Measurements from ENCODE around the gene FBXL4.
"Not testable (repeated sequence)": the region's sequence is repeated elsewhere in the genome, so short reads cannot be mapped to it uniquely, and the experiment has no call there.

Gene FBXL4

GRCh38 chr6:98945311-98946115 is 2.2 kb downstream of the FBXL4 start:
- no peak for DNase-seq

GRCh38 chr6:98944598-98945081 is 3.1 kb downstream of the FBXL4 start:
- no peak for DNase-seq

GRCh38 chr6:98944168-98944567 is 3.6 kb downstream of the FBXL4 start:
- DNase-seq, result no peak

- DNase-seq, result no peak
Observed at GRCh38 chr6:98942263-98942803, 5.4 kb downstream of the FBXL4 start.

- DNase-seq, result no peak
Observed at GRCh38 chr6:98941319-98941718, 6.4 kb downstream of the FBXL4 start.

- no peak for DNase-seq
Observed at GRCh38 chr6:98937351-98937750, 10.4 kb downstream of the FBXL4 start.

GRCh38 chr6:98932381-98932780 is 15.4 kb downstream of the FBXL4 start:
- DNase-seq, result no peak

- no peak for DNase-seq
Observed at GRCh38 chr6:98931696-98932095, 16.1 kb downstream of the FBXL4 start.

GRCh38 chr6:98929498-98930060 is 18.2 kb downstream of the FBXL4 start:
- DNase-seq, result no peak

- no peak for DNase-seq
Observed at GRCh38 chr6:98928688-98929087, 19.1 kb downstream of the FBXL4 start.

- no peak for DNase-seq
Observed at GRCh38 chr6:98927534-98927933, 20.2 kb downstream of the FBXL4 start.

- no peak for DNase-seq
Observed at GRCh38 chr6:98925831-98926230, 21.9 kb downstream of the FBXL4 start.

GRCh38 chr6:98924647-98925046 is 23.1 kb downstream of the FBXL4 start:
- DNase-seq, result no peak

GRCh38 chr6:98920904-98921431 is 26.8 kb downstream of the FBXL4 start:
- DNase-seq, result no peak

- not testable (repeated sequence) for DNase-seq
Observed at GRCh38 chr6:98910946-98911345, 36.8 kb downstream of the FBXL4 start.

GRCh38 chr6:98909236-98909635 is 38.5 kb downstream of the FBXL4 start:
- DNase-seq, result no peak

- not testable (repeated sequence) for DNase-seq
Observed at GRCh38 chr6:98906342-98906741, 41.4 kb downstream of the FBXL4 start.

- DNase-seq, result no peak
Observed at GRCh38 chr6:98905759-98906158, 42.0 kb downstream of the FBXL4 start.

- no peak for DNase-seq
Observed at GRCh38 chr6:98904096-98904495, 43.6 kb downstream of the FBXL4 start.

GRCh38 chr6:98900706-98901105 is 47.0 kb downstream of the FBXL4 start:
- no peak for DNase-seq

- no peak for DNase-seq
Observed at GRCh38 chr6:98894810-98895209, 52.9 kb downstream of the FBXL4 start.

- DNase-seq, result no peak
Observed at GRCh38 chr6:98887650-98888049, 60.1 kb downstream of the FBXL4 start.

GRCh38 chr6:98885330-98885729 is 62.4 kb downstream of the FBXL4 start:
- DNase-seq, result no peak

- DNase-seq, result no peak
Observed at GRCh38 chr6:98880486-98880885, 67.3 kb downstream of the FBXL4 start.
